HepG2 (cell line): ENCODE measurements around the gene TMEM141.

Source experiments
- AGO2 ChIP-seq: fragments of 200-400 bp; formaldehyde crosslinking; optimal IDR thresholded peaks from 2 replicates; pipeline ENCODE3; 2017; ENCODE audit warnings: mild to moderate bottlenecking, low read depth, low read length, moderate library complexity
- EED ChIP-seq: sonication (generic); formaldehyde crosslinking; IDR thresholded peaks from 2 replicates; pipeline ENCODE4 v1.5.0; 2020; ENCODE audit warnings: mild to moderate bottlenecking, missing genetic modification reagents
- EHMT2 ChIP-seq: fragments of 200-600 bp; sonication (generic); IDR thresholded peaks from 2 replicates; pipeline ENCODE4 v1.7.0; 2017; ENCODE audit warnings: antibody characterized with exemption, low read depth, low read length, borderline replicate concordance
- SP5 ChIP-seq: IDR thresholded peaks from 2 replicates; pipeline ENCODE4 v1.6.1; 2016; ENCODE audit warnings: low read depth, borderline replicate concordance
- SRSF1 ChIP-seq: fragments of 200-400 bp; formaldehyde crosslinking; optimal IDR thresholded peaks from 2 replicates; pipeline ENCODE3; 2017; ENCODE audit warnings: mild to moderate bottlenecking, low read depth, low read length, moderate library complexity
- ZNF746 ChIP-seq: sonication (generic); formaldehyde crosslinking; IDR thresholded peaks from 2 replicates; pipeline ENCODE4 v1.8.0; 2022; ENCODE audit warnings: mild to moderate bottlenecking, missing genetic modification reagents
- ZNF777 ChIP-seq: sonication (generic); formaldehyde crosslinking; IDR thresholded peaks from 2 replicates; pipeline ENCODE4 v1.4.0; 2020; ENCODE audit warnings: missing genetic modification reagents
- TF ChIP-seq, protein P1 (sequence below): sonication (generic); formaldehyde crosslinking; IDR thresholded peaks from 2 replicates; pipeline ENCODE4 v1.4.0; 2020; ENCODE audit warnings: missing genetic modification reagents

DNA sequence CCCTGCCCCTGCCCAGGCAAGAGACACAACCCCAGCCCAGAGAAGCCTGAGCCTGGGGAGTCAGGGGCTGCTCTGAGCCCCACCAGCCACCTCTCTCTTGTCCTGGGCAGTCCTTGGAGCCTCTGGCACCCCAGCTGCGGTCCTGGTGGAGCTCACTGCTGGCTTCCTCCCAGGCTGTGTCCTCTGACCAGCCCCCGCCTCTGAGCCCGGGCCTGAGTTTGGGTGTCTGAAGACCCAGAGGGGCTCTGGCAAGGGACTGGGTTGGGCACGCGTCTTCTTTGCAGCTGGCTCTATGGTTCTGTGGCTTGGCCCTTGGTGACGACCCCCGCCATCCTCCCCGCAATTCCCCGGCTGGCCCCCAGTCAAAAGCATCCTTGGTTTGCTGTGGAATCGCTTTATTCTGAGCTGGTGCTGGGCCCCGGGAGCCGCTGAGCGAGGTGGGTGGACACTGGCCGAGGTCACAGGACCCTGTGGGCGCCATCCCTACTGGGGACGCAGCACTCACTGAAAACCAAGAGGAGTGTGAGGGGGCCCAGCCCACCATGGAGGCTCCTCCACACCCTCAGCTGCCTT lies 47.4 kb upstream of the TMEM141 start:
- TF ChIP-seq SP5 (CRISPR knock-in tag): no peak
- no peak for TF ChIP-seq ZNF777
- no peak for TF ChIP-seq EED
- TF ChIP-seq AGO2: no peak
- no peak for TF ChIP-seq EHMT2
- TF ChIP-seq, protein P1, sequence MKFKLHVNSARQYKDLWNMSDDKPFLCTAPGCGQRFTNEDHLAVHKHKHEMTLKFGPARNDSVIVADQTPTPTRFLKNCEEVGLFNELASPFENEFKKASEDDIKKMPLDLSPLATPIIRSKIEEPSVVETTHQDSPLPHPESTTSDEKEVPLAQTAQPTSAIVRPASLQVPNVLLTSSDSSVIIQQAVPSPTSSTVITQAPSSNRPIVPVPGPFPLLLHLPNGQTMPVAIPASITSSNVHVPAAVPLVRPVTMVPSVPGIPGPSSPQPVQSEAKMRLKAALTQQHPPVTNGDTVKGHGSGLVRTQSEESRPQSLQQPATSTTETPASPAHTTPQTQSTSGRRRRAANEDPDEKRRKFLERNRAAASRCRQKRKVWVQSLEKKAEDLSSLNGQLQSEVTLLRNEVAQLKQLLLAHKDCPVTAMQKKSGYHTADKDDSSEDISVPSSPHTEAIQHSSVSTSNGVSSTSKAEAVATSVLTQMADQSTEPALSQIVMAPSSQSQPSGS: no peak
- TF ChIP-seq ZNF746 (CRISPR knock-in tag): no peak
- no peak for TF ChIP-seq SRSF1
